Measurements from ENCODE around the gene BEST3. TPM values are rescaled to one million over a fixed set of nuclear protein-coding genes. Genes with fewer than 3 reads are reported as not detected.

Gene BEST3
- polyA plus RNA-seq, 3 donors = not detected

DNA sequence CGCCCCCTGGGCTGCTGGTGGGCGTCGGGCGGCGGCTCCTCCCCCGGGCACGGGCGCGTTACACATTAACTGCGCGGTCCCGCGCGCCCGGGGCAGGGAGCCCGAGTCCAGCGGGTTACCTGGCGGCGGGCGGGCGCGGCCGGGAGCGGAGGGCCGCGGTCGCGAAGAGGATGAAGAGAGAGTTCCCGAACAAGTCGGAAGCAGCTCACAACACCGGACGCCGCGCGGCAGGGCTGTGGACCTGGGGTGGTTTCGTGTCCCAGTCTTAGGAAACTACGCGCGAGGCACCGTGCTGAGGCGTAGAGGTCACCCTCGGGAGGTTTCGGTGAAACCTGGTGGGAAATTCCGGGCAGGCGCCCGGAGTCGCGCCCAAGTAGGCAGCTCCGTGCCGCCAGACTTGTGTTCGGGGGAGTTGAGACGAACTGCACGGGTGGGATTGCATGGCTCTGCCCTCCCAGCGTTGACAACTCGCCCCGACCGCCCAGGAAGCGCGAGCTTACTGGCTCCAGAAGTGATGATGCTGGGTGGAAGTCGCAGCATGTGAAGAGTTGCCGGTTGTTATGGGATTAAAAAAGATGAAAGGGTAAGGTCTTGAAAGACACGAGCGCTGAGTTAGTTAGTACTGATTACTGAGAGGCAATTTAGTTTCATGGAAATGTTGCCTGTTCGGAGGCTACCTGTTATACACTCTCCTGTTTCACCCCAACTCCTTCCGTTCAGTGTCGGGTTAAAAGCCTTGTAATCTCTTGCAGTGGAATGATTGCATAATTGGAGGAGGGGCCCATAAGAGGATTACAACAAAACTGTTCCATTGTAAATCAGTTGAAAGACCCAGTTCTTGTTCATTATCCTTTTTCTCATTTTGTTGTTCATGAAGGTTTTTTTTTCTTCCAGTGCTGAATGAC lies 40.4 kb upstream of the BEST3 start:
- TF ChIP-seq, protein P1, sequence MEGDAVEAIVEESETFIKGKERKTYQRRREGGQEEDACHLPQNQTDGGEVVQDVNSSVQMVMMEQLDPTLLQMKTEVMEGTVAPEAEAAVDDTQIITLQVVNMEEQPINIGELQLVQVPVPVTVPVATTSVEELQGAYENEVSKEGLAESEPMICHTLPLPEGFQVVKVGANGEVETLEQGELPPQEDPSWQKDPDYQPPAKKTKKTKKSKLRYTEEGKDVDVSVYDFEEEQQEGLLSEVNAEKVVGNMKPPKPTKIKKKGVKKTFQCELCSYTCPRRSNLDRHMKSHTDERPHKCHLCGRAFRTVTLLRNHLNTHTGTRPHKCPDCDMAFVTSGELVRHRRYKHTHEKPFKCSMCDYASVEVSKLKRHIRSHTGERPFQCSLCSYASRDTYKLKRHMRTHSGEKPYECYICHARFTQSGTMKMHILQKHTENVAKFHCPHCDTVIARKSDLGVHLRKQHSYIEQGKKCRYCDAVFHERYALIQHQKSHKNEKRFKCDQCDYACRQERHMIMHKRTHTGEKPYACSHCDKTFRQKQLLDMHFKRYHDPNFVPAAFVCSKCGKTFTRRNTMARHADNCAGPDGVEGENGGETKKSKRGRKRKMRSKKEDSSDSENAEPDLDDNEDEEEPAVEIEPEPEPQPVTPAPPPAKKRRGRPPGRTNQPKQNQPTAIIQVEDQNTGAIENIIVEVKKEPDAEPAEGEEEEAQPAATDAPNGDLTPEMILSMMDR (IDR thresholded peaks at IDR 0.05) = no peak
- H3K4me1 ChIP-seq (ENCODE audit: control insufficient read depth in 1 of 2, insufficient read depth in 2 of 2, low read length in 2 of 2) = peaks cover 10 to 18% of the 10 kb centered on the region in 2 donors
- under 1% methylated on average over 61 of the region's 66 CpGs for WGBS (ENCODE audit: insufficient coverage)

DNA sequence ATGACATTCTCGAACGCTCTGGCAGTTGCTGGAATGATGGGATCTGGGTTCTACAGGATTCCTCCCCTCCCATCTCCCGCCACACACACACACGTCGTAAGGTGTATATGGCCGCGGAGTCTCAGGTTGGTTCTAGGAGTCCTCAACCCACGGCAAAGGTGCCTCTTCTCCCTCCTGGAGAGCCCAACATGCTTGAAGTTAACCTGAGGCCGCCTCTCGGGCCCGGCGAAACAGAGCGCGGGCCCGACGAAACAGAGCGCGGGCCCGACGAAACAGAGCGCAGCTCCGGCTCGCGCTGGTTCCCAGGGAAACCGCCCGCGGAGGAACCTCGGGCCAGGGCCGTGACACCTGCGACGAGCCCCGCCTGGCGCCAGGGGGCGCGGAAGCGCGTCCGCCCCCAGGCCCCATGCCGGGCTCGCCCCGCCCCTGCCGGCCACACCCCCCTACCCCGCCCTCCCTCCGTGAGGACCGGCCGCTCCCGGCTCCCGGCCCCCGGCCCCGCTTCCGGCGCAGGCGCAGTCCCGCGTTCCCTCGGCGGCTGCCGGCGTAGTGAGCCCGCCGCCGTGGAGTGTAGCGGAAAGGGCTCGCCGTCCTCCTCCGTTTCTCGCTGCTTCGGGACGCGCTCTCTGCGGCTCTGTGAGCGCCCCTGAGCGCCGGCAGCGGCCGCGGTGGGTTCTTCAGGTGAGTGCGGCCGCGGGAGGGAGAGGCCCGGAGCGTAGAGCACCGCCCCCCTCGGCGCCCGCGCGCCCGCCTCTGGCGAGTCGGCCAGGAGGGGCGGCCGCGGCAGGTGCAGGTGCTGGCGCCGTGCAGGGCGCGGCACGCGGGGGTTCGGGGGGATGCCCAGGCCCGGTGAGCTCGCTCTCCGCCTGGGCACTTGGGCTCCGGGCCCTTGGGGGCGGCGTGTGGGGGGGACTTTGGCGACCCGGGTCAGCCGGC lies 39.5 kb upstream of the BEST3 start, which contains the start of gene RAB3IP:
Gene RAB3IP (plus strand): TSS at position 510 of the 936 bp plus-strand sequence. CDS start 16,549 bp downstream, outside the sequence.
- peak within 1 kb of the TSS; percentile 91 for H3K4me2 ChIP-seq (replicated peaks; ENCODE audit: extremely low read depth, low read length, poor library complexity, severe bottlenecking)
- Mint-ChIP-seq H3K36me3 (no peaks in the 10 kb centered on the region), H3K27ac (peak within 1 kb of the TSS; percentile 32 to 83 (median 57)), H3K4me1 (peaks cover 20% of the 10 kb centered on the region), H3K9me3 (peaks cover 0 to 2% (median 0%) of the 10 kb centered on the region in 7 donors), H3K4me3 (peak within 1 kb of the TSS; percentile 84 to 95), H3K27me3 (ENCODE audit: low read depth in 3 of 3) (peaks cover 0 to 15% (median 1%) of the 10 kb centered on the region in 3 donors)
- no peaks in the 10 kb centered on the region for H3K36me3 ChIP-seq (replicated peaks in 1 of 2; ENCODE audit: control insufficient read depth in 1 of 2, insufficient read depth in 2 of 2, low read length in 2 of 2)
- TF ChIP-seq, protein P1 (IDR thresholded peaks at IDR 0.05) = peak; percentile 71
- peaks cover 2 to 14% of the 10 kb centered on the region in 2 donors for H3K27me3 ChIP-seq (ENCODE audit: control insufficient read depth in 2 of 2, insufficient read depth in 2 of 2, low read length in 2 of 2)
- no peaks in the 10 kb centered on the region for H3K9me3 ChIP-seq (replicated peaks in 1 of 2; ENCODE audit: control insufficient read depth in 1 of 2, insufficient read depth in 1 of 2, low read length in 2 of 2)
- no peaks in the 10 kb centered on the region for H4K20me1 ChIP-seq (ENCODE audit: insufficient read depth, low read length)
- peak within 1 kb of the TSS; percentile 64 for H3K9ac ChIP-seq (ENCODE audit: insufficient read depth, low read length, poor library complexity, severe bottlenecking)
- peaks cover 10 to 18% of the 10 kb centered on the region in 2 donors for H3K4me1 ChIP-seq (ENCODE audit: control insufficient read depth in 1 of 2, insufficient read depth in 2 of 2, low read length in 2 of 2)
- intact Hi-C loops (cut with micrococcal nuclease) = no loop called here
- H2AFZ ChIP-seq (ENCODE audit: insufficient read depth, low read depth, low read length, poor library complexity, severe bottlenecking) = peak within 1 kb of the TSS; percentile 82
- H3K4me3 ChIP-seq (replicated peaks in 1 of 3; ENCODE audit: low read depth in 2 of 3, low read length in 3 of 3) = peak within 1 kb of the TSS; percentile 53 to 94 (median 62)
- H3K79me2 ChIP-seq (ENCODE audit: insufficient read depth, low read length) = peaks cover 19% of the 10 kb centered on the region
- H3K27ac ChIP-seq (ENCODE audit: low read depth in 1 of 2, low read length in 2 of 2) = peak within 1 kb of the TSS in 1 of 2 donors; percentile 20
- DNase-seq = peak; percentile 75 to 87 (median 79)
- WGBS (ENCODE audit: insufficient coverage) = under 1% methylated on average over 95 of the region's 110 CpGs

More for the DNA sequence above, 40.4 kb upstream of the BEST3 start:
- Histone ChIP-seq H4K20me1 (ENCODE audit: insufficient read depth, low read length) (no peaks in the 10 kb centered on the region), H3K4me2 (replicated peaks; ENCODE audit: extremely low read depth, low read length, poor library complexity, severe bottlenecking) (peak overlapping the region; percentile 91), H3K79me2 (ENCODE audit: insufficient read depth, low read length) (peaks cover 19% of the 10 kb centered on the region), H3K27ac (ENCODE audit: low read depth in 1 of 2, low read length in 2 of 2) (peak overlapping the region in 1 of 2 donors; percentile 20), H3K4me3 (replicated peaks in 1 of 3; ENCODE audit: low read depth in 2 of 3, low read length in 3 of 3) (peak overlapping the region; percentile 53 to 94 (median 62)), H3K36me3 (replicated peaks in 1 of 2; ENCODE audit: control insufficient read depth in 1 of 2, insufficient read depth in 2 of 2, low read length in 2 of 2) (no peaks in the 10 kb centered on the region), H3K9me3 (replicated peaks in 1 of 2; ENCODE audit: control insufficient read depth in 1 of 2, insufficient read depth in 1 of 2, low read length in 2 of 2) (no peaks in the 10 kb centered on the region), H3K9ac (ENCODE audit: insufficient read depth, low read length, poor library complexity, severe bottlenecking) (peak overlapping the region; percentile 64), H2AFZ (ENCODE audit: insufficient read depth, low read depth, low read length, poor library complexity, severe bottlenecking) (peak overlapping the region; percentile 82), H3K27me3 (ENCODE audit: control insufficient read depth in 2 of 2, insufficient read depth in 2 of 2, low read length in 2 of 2) (peaks cover 0 to 9% of the 10 kb centered on the region in 2 donors)
- H3K4me1 Mint-ChIP-seq = peaks cover 20% of the 10 kb centered on the region
- H3K36me3 Mint-ChIP-seq = no peaks in the 10 kb centered on the region
- DNase-seq = peak; percentile 26 to 80 (median 27)
- H3K9me3 Mint-ChIP-seq = peaks cover 0 to 2% (median 0%) of the 10 kb centered on the region in 7 donors
- intact Hi-C loops (cut with micrococcal nuclease) = no loop called here
- peaks cover 0 to 12% (median 1%) of the 10 kb centered on the region in 3 donors for H3K27me3 Mint-ChIP-seq (ENCODE audit: low read depth in 3 of 3)
- H3K27ac Mint-ChIP-seq = peak overlapping the region in 6 of 7 donors; percentile 32 to 83 (median 59)
- peak overlapping the region; percentile 77 to 95 for H3K4me3 Mint-ChIP-seq
